SKM-1 treated with dmso at 0.1 percent for 144 hours (cell line): Measurements from ENCODE around the gene CRHBP.
"Not testable (repeated sequence)": the region's sequence is repeated elsewhere in the genome, so short reads cannot be mapped to it uniquely, and the experiment has no call there.

Experiments
- DNase-seq: peaks from one replicate; lab custom pipeline; 2025; ENCODE audit not compliant: unreplicated experiment; lab: John Stamatoyannopoulos, UW

The CRHBP gene

GRCh38 chr5:76952795-76953536, at the start of gene CRHBP:
Gene CRHBP, plus strand, starts transcription at chr5:76953045. Its CDS starts 90 bp downstream, at chr5:76953135.
- DNase-seq: no peak

GRCh38 chr5:76908166-76908565, 44.7 kb upstream of the CRHBP start:
- no peak for DNase-seq

- not testable (repeated sequence) for DNase-seq
Measured at GRCh38 chr5:76910344-76910933, 42.4 kb upstream of the CRHBP start.

- not testable (repeated sequence) for DNase-seq
Measured at GRCh38 chr5:76914671-76915070, 38.2 kb upstream of the CRHBP start.

- DNase-seq: no peak
Measured at GRCh38 chr5:76918539-76918938, 34.3 kb upstream of the CRHBP start.

- DNase-seq: no peak
Measured at GRCh38 chr5:76920491-76920890, 32.4 kb upstream of the CRHBP start.

GRCh38 chr5:76926329-76927105, 26.3 kb upstream of the CRHBP start:
- DNase-seq: no peak

- no peak for DNase-seq
Measured at GRCh38 chr5:76927961-76928360, 24.9 kb upstream of the CRHBP start.

GRCh38 chr5:76930083-76930482, 22.8 kb upstream of the CRHBP start:
- no peak for DNase-seq

- DNase-seq: no peak
Measured at GRCh38 chr5:76938177-76938576, 14.7 kb upstream of the CRHBP start.

- no peak for DNase-seq
Measured at GRCh38 chr5:76941000-76941399, 11.8 kb upstream of the CRHBP start.

GRCh38 chr5:76941442-76941841, 11.4 kb upstream of the CRHBP start:
- no peak for DNase-seq

GRCh38 chr5:76942581-76942980, 10.3 kb upstream of the CRHBP start:
- DNase-seq: no peak

- DNase-seq: no peak
Measured at GRCh38 chr5:76943006-76943405, 9.8 kb upstream of the CRHBP start.

- DNase-seq: no peak
Measured at GRCh38 chr5:76944638-76945037, 8.2 kb upstream of the CRHBP start.

- not testable (repeated sequence) for DNase-seq
Measured at GRCh38 chr5:76945238-76945637, 7.6 kb upstream of the CRHBP start.

GRCh38 chr5:76946090-76946489, 6.8 kb upstream of the CRHBP start:
- DNase-seq: no peak

GRCh38 chr5:76947082-76947503, 5.8 kb upstream of the CRHBP start:
- DNase-seq: no peak

GRCh38 chr5:76953551-76954382, 922 bp downstream of the CRHBP start:
- no peak for DNase-seq

GRCh38 chr5:76954383-76954763, 1.5 kb downstream of the CRHBP start:
- no peak for DNase-seq

- DNase-seq: no peak
Measured at GRCh38 chr5:76956033-76956432, 3.2 kb downstream of the CRHBP start.
